WTC11 (cell line): ENCODE measurements around the gene SARM1. TPM values are rescaled to one million over a fixed set of nuclear protein-coding genes. Genes with fewer than 3 reads are reported as not detected.

Source experiments
- ATAC-seq: fragments of 200-7000 bp; cut with Tn5 transposase; 2 replicates; pipeline ENCODE4 v1.10.0; 2021; ENCODE audit warnings: mild to moderate bottlenecking, moderate library complexity
- CTCF ChIA-PET: fragments of 300-600 bp; sonication (Branson Sonifier 250); formaldehyde crosslinking; loops from one replicate; lab custom pipeline; 2021; ENCODE audit warnings: antibody characterized with exemption; lab: Charles Lee
- POLR2A ChIA-PET: fragments of 350-600 bp; sonication (Branson Sonifier 250); formaldehyde crosslinking; loops from one replicate; lab custom pipeline; 2021; ENCODE audit warnings: antibody characterized with exemption; lab: Charles Lee
- DNase-seq: peaks from one replicate; pipeline ENCODE4 v3.0.0; 2021; ENCODE audit warnings: low spot score
- H3K27ac Mint-ChIP-seq: 2 replicates; pipeline ENCODE4 v1.8.0; 2021; ENCODE audit warnings: mixed read lengths
- H3K27me3 Mint-ChIP-seq: 2 replicates; pipeline ENCODE4 v1.8.0; 2021; ENCODE audit warnings: low read depth, mild to moderate bottlenecking, moderate library complexity, mixed read lengths
- H3K36me3 Mint-ChIP-seq: 2 replicates; pipeline ENCODE4 v1.8.0; 2021; ENCODE audit warnings: mixed read lengths
- H3K4me1 Mint-ChIP-seq: 2 replicates; pipeline ENCODE4 v1.8.0; 2022; ENCODE audit warnings: mixed read lengths
- H3K4me3 Mint-ChIP-seq: 2 replicates; pipeline ENCODE4 v1.8.0; 2021; ENCODE audit warnings: mild to moderate bottlenecking, moderate library complexity, mixed read lengths
- H3K9me3 Mint-ChIP-seq: 2 replicates; pipeline ENCODE4 v1.8.0; 2021; ENCODE audit warnings: mixed read lengths
- AR ChIP-seq: fragments of 250-450 bp; sonication (Bioruptor Pico); IDR thresholded peaks from 2 replicates; pipeline ENCODE4 v1.9.0; 2021; ENCODE audit warnings: mild to moderate bottlenecking
- CREM ChIP-seq: sonication (generic); formaldehyde crosslinking; IDR thresholded peaks from 2 replicates; pipeline ENCODE4 v1.8.1; 2022; ENCODE audit warnings: mild to moderate bottlenecking, missing genetic modification reagents, moderate library complexity
- ESRRA ChIP-seq: sonication (generic); formaldehyde crosslinking; IDR thresholded peaks from 2 replicates; pipeline ENCODE4 v1.8.1; 2022; ENCODE audit warnings: mild to moderate bottlenecking, missing genetic modification reagents, borderline replicate concordance
- GABPB1 ChIP-seq: sonication (generic); formaldehyde crosslinking; IDR thresholded peaks from 2 replicates; pipeline ENCODE4 v1.8.1; 2023; ENCODE audit warnings: mild to moderate bottlenecking, missing genetic modification reagents
- HMGA2 ChIP-seq: fragments of 250-450 bp; sonication (Bioruptor Pico); IDR thresholded peaks from 2 replicates; pipeline ENCODE4 v1.4.0; 2021; ENCODE audit warnings: mild to moderate bottlenecking, moderate library complexity
- IRF2 ChIP-seq: sonication (generic); formaldehyde crosslinking; IDR thresholded peaks from 2 replicates; pipeline ENCODE4 v1.8.0; 2022; ENCODE audit warnings: low read depth, missing genetic modification reagents, borderline replicate concordance
- JUN ChIP-seq: sonication (generic); formaldehyde crosslinking; IDR thresholded peaks from 2 replicates; pipeline ENCODE4 v1.8.0; 2023; ENCODE audit warnings: mild to moderate bottlenecking, missing genetic modification reagents
- NR3C1 ChIP-seq: sonication (generic); formaldehyde crosslinking; conservative IDR thresholded peaks from 2 replicates; pipeline ENCODE4 v1.8.1; 2023; ENCODE audit warnings: low read depth, mild to moderate bottlenecking, missing genetic modification reagents
- OVOL2 ChIP-seq: fragments of 250-450 bp; sonication (Bioruptor Pico); IDR thresholded peaks from 2 replicates; pipeline ENCODE4 v1.9.0; 2021; ENCODE audit warnings: mild to moderate bottlenecking, borderline replicate concordance
- PRRX2 ChIP-seq: fragments of 250-450 bp; sonication (Bioruptor Pico); IDR thresholded peaks from 2 replicates; pipeline ENCODE4 v1.8.0; 2021; ENCODE audit warnings: mild to moderate bottlenecking
- RELA ChIP-seq: sonication (generic); formaldehyde crosslinking; IDR thresholded peaks from 2 replicates; pipeline ENCODE4 v1.8.1; 2022; ENCODE audit warnings: missing genetic modification reagents, mild to moderate bottlenecking, borderline replicate concordance
- TP53 ChIP-seq: sonication (generic); formaldehyde crosslinking; IDR thresholded peaks from 2 replicates; pipeline ENCODE4 v1.8.1; 2023; ENCODE audit warnings: mild to moderate bottlenecking, missing genetic modification reagents
- ZNF219 ChIP-seq: sonication (generic); formaldehyde crosslinking; IDR thresholded peaks from 2 replicates; pipeline ENCODE4 v1.8.0; 2023; ENCODE audit warnings: missing genetic modification reagents, mild to moderate bottlenecking, borderline replicate concordance
- ZNF671 ChIP-seq: fragments of 250-450 bp; sonication (Bioruptor Pico); IDR thresholded peaks from 2 replicates; pipeline ENCODE4 v1.8.0; 2021; ENCODE audit warnings: mild to moderate bottlenecking
- total RNA-seq: library from RNA; stranded (reverse); gene quantifications from 3 replicates; pipeline ENCODE4 v1.2.3, GENCODE V29; 2021
- TF ChIP-seq, protein P1 (sequence below): sonication (generic); formaldehyde crosslinking; IDR thresholded peaks from 2 replicates; pipeline ENCODE4 v1.8.0; 2022; ENCODE audit warnings: mild to moderate bottlenecking, missing genetic modification reagents
- TF ChIP-seq, protein P2 (sequence below): fragments of 250-450 bp; sonication (Bioruptor Pico); IDR thresholded peaks from 2 replicates; pipeline ENCODE4 v1.8.0; 2021; ENCODE audit warnings: mild to moderate bottlenecking
- TF ChIP-seq, protein P3 (sequence below): sonication (generic); formaldehyde crosslinking; IDR thresholded peaks from 2 replicates; pipeline ENCODE4 v1.8.1; 2023; ENCODE audit warnings: mild to moderate bottlenecking, missing genetic modification reagents, moderate library complexity
- TF ChIP-seq, protein P4 (sequence below): fragments of 250-450 bp; sonication (Bioruptor Pico); IDR thresholded peaks from 2 replicates; pipeline ENCODE4 v2.1.2; 2022; ENCODE audit warnings: mild to moderate bottlenecking, moderate library complexity
- TF ChIP-seq, protein P5 (sequence below): fragments of 250-450 bp; sonication (Bioruptor Pico); IDR thresholded peaks from 2 replicates; pipeline ENCODE4 v1.9.0; 2021; ENCODE audit warnings: mild to moderate bottlenecking
- TF ChIP-seq, protein P6 (sequence below): sonication (generic); formaldehyde crosslinking; IDR thresholded peaks from 2 replicates; pipeline ENCODE4 v1.8.1; 2022; ENCODE audit warnings: low read depth, missing genetic modification reagents, borderline replicate concordance

SARM1 gene
- total RNA-seq, 1 experiment from 2014 or later: 3.8 TPM

- no peak for ATAC-seq
- H3K9me3 Mint-ChIP-seq: no peaks in the 10 kb centered on the region
- TF ChIP-seq PRRX2 (CRISPR knock-in tag): no peak
- TF ChIP-seq, protein P1, sequence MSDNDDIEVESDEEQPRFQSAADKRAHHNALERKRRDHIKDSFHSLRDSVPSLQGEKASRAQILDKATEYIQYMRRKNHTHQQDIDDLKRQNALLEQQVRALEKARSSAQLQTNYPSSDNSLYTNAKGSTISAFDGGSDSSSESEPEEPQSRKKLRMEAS (CRISPR knock-in tag): no peak
- TF ChIP-seq, protein P2, sequence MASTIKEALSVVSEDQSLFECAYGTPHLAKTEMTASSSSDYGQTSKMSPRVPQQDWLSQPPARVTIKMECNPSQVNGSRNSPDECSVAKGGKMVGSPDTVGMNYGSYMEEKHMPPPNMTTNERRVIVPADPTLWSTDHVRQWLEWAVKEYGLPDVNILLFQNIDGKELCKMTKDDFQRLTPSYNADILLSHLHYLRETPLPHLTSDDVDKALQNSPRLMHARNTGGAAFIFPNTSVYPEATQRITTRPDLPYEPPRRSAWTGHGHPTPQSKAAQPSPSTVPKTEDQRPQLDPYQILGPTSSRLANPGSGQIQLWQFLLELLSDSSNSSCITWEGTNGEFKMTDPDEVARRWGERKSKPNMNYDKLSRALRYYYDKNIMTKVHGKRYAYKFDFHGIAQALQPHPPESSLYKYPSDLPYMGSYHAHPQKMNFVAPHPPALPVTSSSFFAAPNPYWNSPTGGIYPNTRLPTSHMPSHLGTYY (CRISPR knock-in tag): no peak
- TF ChIP-seq, protein P3, sequence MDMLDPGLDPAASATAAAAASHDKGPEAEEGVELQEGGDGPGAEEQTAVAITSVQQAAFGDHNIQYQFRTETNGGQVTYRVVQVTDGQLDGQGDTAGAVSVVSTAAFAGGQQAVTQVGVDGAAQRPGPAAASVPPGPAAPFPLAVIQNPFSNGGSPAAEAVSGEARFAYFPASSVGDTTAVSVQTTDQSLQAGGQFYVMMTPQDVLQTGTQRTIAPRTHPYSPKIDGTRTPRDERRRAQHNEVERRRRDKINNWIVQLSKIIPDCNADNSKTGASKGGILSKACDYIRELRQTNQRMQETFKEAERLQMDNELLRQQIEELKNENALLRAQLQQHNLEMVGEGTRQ (CRISPR knock-in tag): no peak
- no peak for TF ChIP-seq CREM (CRISPR knock-in tag)
- TF ChIP-seq, protein P4, sequence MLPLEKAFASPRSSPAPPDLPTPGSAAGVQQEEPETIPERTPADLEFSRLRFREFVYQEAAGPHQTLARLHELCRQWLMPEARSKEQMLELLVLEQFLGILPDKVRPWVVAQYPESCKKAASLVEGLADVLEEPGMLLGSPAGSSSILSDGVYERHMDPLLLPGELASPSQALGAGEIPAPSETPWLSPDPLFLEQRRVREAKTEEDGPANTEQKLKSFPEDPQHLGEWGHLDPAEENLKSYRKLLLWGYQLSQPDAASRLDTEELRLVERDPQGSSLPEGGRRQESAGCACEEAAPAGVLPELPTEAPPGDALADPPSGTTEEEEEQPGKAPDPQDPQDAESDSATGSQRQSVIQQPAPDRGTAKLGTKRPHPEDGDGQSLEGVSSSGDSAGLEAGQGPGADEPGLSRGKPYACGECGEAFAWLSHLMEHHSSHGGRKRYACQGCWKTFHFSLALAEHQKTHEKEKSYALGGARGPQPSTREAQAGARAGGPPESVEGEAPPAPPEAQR (CRISPR knock-in tag): no peak
- TF ChIP-seq GABPB1 (CRISPR knock-in tag): no peak
- no peak for TF ChIP-seq ZNF671
- no peak for TF ChIP-seq ZNF219 (CRISPR knock-in tag)
- TF ChIP-seq NR3C1 (CRISPR knock-in tag): no peak
- TF ChIP-seq, protein P5, sequence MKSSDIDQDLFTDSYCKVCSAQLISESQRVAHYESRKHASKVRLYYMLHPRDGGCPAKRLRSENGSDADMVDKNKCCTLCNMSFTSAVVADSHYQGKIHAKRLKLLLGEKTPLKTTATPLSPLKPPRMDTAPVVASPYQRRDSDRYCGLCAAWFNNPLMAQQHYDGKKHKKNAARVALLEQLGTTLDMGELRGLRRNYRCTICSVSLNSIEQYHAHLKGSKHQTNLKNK (CRISPR knock-in tag): no peak
- no peak for TF ChIP-seq IRF2 (CRISPR knock-in tag)
- TF ChIP-seq, protein P6, sequence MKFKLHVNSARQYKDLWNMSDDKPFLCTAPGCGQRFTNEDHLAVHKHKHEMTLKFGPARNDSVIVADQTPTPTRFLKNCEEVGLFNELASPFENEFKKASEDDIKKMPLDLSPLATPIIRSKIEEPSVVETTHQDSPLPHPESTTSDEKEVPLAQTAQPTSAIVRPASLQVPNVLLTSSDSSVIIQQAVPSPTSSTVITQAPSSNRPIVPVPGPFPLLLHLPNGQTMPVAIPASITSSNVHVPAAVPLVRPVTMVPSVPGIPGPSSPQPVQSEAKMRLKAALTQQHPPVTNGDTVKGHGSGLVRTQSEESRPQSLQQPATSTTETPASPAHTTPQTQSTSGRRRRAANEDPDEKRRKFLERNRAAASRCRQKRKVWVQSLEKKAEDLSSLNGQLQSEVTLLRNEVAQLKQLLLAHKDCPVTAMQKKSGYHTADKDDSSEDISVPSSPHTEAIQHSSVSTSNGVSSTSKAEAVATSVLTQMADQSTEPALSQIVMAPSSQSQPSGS (CRISPR knock-in tag): no peak
- TF ChIP-seq RELA: no peak
- no peak for TF ChIP-seq AR (CRISPR knock-in tag)
- TF ChIP-seq JUN (CRISPR knock-in tag): no peak
- TF ChIP-seq ESRRA (CRISPR knock-in tag): no peak
- no peak for TF ChIP-seq HMGA2 (CRISPR knock-in tag)
- no peak for TF ChIP-seq OVOL2 (CRISPR knock-in tag)
- TF ChIP-seq TP53: no peak
- no peaks in the 10 kb centered on the region for H3K36me3 Mint-ChIP-seq
- H3K27me3 Mint-ChIP-seq: peaks cover 14% of the 10 kb centered on the region
- H3K27ac Mint-ChIP-seq: no peak overlapping the region
- peaks cover 16% of the 10 kb centered on the region for H3K4me1 Mint-ChIP-seq
- CTCF ChIA-PET: interaction anchor here (1.1 to 2.5 kb wide), 3 partner anchors 10 to 132 kb away, joined by 3 to 16 read pairs (median 9); partner anchors contain the start of gene POLDIP2
- DNase-seq: no peak
- H3K4me3 Mint-ChIP-seq: no peak overlapping the region
- POLR2A ChIA-PET: interaction anchor here (1.3 kb wide), 1 partner anchor 10 kb away, joined by 12 read pairs; the partner anchor contains the start of gene POLDIP2
These were observed 3.7 kb upstream of the SARM1 start for GRCh38 chr17:28367641-28368305.
